Metanephros (tissue), 2 donors: Measurements from ENCODE around the gene GDF11. TPM values are rescaled to one million over a fixed set of nuclear protein-coding genes. Genes with fewer than 3 reads are reported as not detected.

Experiments used
- small RNA-seq: library from RNA; depleted of rRNA; stranded (forward); fragments of <200 nt; gene quantifications from one replicate; pipeline ENCODE3, GENCODE V24; 2014; ENCODE audit warnings: low replicate concordance
- total RNA-seq: library from RNA; depleted of rRNA; stranded (reverse); fragments of >200 nt; gene quantifications from one replicate; pipeline ENCODE4 v1.2.3, GENCODE V29; 2014

Gene GDF11
- 11.4 TPM for total RNA-seq

GRCh38 chr12:55742719-55743405, at the start of gene GDF11:
GDF11 (plus strand) TSS chr12:55743122; CDS start chr12:55743317, 195 bp downstream.

GRCh38 chr12:55707841-55708694, 34.9 kb upstream of the GDF11 start, which contains the start of gene ITGA7:
ITGA7 (minus strand) TSS chr12:55707904; CDS start chr12:55707682, 222 bp downstream.

GRCh38 chr12:55715833-55716581, 26.9 kb upstream of the GDF11 start, which contains the start of gene BLOC1S1:
BLOC1S1 (plus strand) TSS chr12:55716046; CDS start chr12:55716052, 6 bp downstream.

GRCh38 chr12:55720071-55720564, 22.8 kb upstream of the GDF11 start, which contains the start of gene RDH5:
RDH5 (plus strand) TSS chr12:55720393; CDS start chr12:55721185, 792 bp downstream.

GRCh38 chr12:55728939-55729818, 13.7 kb upstream of the GDF11 start, which contains the start of gene CD63:
CD63 (minus strand) TSS chr12:55729009; CDS start chr12:55728341, 668 bp downstream.

Small RNAs within 50 kb of the gene (small RNA-seq; reads per million reads assigned to genes)
- not detected for gene AC009779.1
- not detected for gene RF00017

Other genes with a start within 250 kb of the GDF11 start
- not detected for gene OR6C4, start 193.5 kb upstream of the GDF11 start, total RNA-seq
- gene OR2AP1, start 170.7 kb upstream of the GDF11 start, total RNA-seq, result not detected
- gene OR10P1, start 106.2 kb upstream of the GDF11 start, total RNA-seq, result not detected
- gene ITGA7, start 35.2 kb upstream of the GDF11 start, total RNA-seq, result 79.3 TPM
- 71.4 TPM for gene BLOC1S1, start 27.1 kb upstream of the GDF11 start, total RNA-seq
- 19.6 TPM for gene RDH5, start 22.7 kb upstream of the GDF11 start, total RNA-seq
- gene CD63, start 14.1 kb upstream of the GDF11 start, total RNA-seq, result 395 TPM
- gene SARNP, start 74.6 kb downstream of the GDF11 start, total RNA-seq, result 38.0 TPM
- 19.3 TPM for gene ORMDL2, start 74.9 kb downstream of the GDF11 start, total RNA-seq
- 37.1 TPM for gene DNAJC14, start 86.5 kb downstream of the GDF11 start, total RNA-seq
- gene MMP19, start 99.8 kb downstream of the GDF11 start, total RNA-seq, result 1.5 TPM
- 22.0 TPM for gene PYM1, start 184.8 kb downstream of the GDF11 start, total RNA-seq
- 20.2 TPM for gene DGKA, start 188.0 kb downstream of the GDF11 start, total RNA-seq
- 3.2 TPM for gene PMEL, start 222.9 kb downstream of the GDF11 start, total RNA-seq
- gene CDK2, start 223.7 kb downstream of the GDF11 start, total RNA-seq, result 37.2 TPM
- 86.6 TPM for gene RAB5B, start 231.0 kb downstream of the GDF11 start, total RNA-seq